Stimulated activated CD8-positive, alpha-beta memory T cell treated with anti-CD3 and anti-CD28 coated beads, Interleukin-4, amount 100 ng/mL, for 24 hours (primary cell): Measurements from ENCODE around the gene ADAMTSL1.

Experiments used
- DNase-seq: peaks from one replicate; pipeline ENCODE4 v3.0.0-alpha.2; 2020; ENCODE audit warnings: low read depth

The ADAMTSL1 gene

DNA sequence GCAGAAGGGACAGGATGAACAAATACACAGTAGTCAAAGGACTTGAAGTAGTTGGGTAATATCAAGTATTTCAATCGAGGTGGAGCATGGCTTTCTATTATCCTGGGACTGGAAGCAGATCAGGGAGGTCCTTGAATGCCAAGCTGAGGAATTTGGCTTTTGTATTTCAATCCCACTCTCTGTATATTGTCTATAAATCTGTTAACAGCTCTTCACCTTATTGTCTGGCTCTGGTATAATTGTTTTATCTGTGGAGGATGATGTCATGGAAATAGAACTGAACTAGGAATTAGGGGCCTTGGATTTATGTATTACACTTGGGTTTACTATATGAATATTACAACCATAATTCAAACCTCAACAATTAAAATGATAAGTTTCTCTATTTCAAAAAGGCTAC is 6.3 kb upstream of the ADAMTSL1 start:
- DNase-seq: no peak

DNA sequence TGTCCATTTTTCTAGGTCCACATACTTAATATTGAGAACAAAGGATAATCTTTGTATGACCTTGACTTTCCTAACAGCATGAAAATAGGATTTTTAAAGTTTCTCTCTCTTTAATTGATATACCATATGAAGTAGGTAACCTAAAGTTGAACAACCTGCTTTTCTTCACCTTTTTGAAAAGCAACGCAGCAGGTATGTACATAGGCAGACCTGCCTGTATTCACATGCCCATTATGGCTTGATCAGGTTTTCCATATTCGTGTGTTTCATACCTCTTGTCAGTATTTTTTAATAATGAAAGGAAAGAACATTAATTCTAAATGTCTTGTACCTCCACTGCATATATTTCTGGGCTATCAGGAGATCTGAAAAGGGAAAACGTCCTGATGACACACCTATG is 1.5 kb upstream of the ADAMTSL1 start:
- DNase-seq: no peak

DNA sequence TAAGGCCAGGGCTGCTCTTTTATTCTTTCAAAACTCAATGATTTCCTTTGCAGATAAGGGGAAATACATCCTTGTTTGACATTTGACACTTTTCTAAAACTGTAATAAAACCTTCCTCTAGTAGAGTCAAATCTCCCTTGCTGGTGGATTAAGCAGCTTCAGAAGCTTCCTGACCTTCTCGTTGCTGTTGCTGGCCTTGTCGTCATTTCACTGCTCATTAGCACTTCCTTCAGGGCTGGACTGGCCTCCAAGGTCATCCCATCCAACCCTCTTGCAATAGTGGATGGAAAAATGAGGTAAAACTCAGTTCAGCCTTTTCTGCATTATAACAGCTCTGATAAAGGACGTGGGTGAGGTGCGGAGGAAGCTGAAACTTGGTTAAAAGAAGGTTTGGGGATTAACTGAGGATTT is 1.1 kb upstream of the ADAMTSL1 start:
- DNase-seq: no peak

DNA sequence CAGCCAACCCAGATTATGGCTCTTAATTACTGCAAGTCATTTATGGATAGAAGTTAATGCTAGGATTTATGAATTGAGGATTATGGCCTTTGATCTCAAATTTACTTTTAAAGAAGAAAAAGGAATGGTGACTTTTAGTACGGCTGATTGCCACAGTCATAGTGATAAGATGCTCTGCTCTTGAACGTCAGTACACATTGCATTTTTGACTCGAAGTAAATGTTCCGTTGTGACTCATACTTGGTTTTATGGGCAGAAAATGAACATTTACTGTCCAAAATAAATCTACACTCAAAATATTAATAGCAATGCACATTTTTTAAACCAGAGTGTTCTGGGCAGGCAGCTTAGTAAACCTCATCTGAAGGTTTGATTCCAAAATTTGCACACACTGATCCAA is 830 bp downstream of the ADAMTSL1 start:
- no peak for DNase-seq

DNA sequence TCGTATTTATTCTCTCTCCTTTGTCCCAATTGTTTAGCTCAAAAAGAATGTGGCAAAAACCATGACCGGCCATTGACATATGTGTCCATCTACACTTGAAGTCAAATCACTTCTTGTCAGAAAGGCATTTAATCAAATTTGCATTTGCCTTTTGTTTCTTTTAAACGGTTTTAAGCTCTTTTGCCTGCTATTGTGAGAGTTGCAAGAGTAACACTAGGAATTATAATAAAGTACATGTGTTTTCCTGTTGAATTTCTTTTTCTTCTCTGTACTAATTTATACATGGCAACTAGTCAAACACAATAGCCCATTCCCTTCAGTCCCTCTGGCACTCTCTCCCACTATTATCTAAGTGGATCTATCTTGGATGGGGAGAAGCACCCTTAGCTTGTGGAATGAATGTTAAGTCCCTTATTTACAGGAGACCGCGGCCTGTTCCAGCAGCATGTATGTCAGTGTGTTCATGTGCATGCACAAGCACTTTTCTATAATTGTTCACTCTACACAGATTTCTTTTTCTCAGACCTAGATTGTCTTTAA is 3.2 kb downstream of the ADAMTSL1 start:
- no peak for DNase-seq

DNA sequence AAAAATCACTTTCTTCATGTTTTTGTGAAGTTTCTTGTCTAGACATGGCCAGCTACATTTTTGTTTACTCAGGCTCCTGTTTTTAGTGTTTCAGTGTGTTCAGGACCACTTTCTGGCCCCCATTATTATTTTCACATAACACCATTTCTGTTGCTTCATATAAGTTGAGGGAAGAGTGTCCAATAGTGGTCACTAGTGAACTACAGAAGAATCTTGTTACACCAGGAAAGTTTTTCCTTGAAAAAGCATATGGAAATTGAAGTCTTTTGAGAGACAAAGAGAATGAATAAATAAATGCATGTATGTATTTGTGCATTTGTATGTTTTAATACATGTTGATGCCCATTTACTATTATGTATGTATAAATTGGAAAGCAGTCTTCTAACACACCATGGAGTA is 3.8 kb downstream of the ADAMTSL1 start:
- no peak for DNase-seq

DNA sequence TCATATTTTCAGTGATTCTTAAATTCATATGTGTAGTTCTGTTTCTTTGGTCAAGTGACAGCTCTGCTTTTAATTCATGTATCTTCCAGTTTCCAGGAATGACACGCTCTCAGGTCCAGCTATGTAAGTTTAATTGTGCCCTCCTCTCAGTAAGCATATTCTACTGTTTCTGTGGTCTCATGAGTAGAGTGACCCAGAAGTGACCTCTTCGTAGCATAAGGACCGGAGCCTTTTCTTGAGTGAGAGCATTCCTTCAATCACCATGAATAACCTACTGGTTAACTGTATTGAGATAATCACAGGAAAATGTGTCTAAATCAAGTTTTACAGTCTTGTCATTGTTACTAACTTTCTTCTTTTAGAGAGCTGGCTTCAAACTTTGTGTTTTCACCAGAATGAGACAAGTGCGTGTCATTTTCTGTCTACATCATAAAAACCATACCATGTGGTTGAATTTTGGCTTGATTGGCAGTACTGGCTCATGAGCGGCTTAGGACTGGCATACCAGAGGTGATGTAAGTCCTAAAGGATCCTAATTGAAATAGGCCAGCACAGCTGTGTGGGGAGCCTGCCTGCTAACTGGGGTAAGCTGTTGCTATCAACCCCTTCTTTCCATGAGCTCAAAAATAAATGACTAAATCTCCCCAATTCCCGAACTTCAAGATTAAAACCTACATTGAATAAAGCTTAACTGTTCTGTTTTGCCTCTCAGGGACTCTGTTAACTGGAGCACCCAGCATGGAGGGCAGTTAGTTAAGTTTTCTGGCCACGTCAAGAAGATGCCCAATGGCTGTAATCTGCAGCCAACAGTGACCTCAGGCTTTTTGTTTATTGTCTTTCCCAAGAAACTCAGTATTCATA is 4.8 kb downstream of the ADAMTSL1 start:
- no peak for DNase-seq

DNA sequence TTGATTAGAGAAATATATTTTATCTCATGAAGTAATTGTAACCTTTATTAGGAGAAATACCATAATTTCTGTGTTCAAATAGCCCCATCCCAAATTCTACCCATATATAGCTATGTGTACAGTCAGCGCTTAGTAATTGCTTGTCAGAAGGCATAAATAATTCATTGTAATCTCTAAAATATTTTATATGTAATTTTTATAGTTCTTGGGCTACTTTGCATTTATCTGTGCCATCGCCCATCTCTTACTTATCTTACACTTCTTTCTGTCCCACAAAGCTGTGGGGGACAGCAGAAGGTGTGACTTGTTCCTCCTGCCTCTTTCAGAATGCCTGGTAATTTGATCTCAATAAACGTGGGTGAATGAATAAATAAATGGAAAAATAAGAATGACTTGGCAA is 5.5 kb downstream of the ADAMTSL1 start:
- no peak for DNase-seq

DNA sequence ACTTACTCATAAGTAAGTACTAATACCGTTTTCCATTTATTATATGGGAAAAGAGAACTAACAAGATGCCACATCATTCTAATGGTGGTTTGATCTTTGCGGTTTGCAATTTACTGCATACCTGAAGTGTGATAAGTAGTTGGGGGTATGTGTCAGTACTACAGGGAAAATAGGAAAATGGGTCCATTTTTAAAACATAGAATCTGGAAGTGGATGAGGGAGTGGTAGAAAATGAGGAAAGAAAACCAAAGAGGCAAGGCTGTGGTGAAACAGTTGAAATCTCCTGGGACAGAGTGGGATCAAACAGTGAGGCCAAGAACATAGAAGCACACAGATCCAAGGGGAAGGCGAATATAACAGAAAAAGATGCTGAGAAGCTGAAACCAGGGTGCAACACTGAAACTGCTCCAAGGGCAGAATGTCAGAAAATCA is 6.7 kb downstream of the ADAMTSL1 start:
- DNase-seq: no peak

DNA sequence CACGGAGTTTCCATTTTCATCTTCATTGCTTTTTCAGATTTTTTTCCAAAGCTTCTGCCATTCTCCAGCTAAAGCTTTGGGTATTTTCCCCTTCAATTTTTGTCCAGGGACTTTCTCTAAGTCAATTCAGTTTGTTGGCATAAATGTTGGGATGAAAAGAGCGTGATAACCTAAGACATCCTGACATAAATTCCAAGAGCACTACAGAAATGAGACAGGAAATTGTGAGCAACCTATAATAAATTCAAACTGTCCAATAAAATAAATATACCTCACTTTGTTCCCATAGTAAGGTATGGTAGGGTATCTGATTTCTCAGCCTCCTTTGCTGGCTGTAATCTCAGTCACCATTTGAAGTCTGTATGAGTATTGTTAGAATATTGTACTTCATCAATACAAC is 8.4 kb downstream of the ADAMTSL1 start:
- no peak for DNase-seq

DNA sequence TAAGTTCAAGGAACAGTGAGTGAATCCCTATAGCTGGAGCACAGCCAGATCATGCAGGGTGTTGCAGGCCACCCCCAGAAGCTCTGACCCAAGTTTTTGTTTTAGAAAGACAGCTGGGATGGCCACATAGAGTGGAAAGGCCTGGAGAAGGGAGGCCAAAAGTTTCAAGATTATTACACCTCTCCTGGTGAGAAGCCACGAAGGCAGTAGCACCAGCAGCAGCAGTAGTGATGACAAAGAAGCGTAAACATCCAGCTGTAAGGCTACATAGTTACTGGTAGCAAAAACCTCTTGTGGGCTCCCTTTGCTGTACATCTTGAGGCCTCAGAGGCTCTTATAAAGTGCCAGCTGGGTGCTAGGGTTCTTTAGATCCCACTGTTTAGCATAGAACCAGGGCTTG is 11.8 kb downstream of the ADAMTSL1 start:
- DNase-seq: no peak

DNA sequence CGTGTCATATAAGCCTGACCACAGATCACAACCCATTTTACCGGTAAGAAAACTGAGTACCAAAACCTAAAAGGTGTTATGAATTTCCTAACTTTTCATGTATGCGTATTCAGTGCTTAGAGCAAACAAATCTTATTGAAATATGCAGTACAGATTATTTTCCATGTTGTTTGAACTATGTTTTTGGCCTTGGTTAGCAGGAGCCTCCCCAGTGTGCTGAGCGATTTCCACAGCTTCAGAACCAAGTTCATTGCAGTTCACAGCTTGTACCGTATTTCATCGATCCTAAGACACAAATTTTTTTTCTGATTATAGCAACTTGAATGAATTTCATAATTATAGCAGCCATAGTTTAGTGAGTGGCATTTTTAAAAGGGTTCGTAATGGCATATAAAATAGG is 13.7 kb downstream of the ADAMTSL1 start:
- no peak for DNase-seq

DNA sequence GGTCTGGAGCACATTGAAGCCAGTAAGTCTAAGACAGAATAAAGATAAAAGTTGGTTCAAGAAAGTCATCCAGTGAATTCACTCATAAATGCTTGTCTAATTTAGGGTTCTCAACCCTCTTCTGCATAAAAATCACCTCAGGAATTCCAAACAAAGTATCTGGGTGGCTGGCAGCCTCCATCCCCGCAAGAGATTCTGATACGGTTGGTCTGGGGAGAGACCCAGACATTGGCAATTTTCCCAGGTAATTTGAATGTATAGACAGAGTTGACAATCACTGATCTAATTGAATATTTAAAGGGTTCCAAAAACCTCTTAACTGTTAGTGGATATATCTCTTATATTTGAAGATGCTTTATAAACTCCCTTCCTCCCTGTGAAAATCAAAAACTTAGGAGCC is 14.9 kb downstream of the ADAMTSL1 start:
- no peak for DNase-seq

DNA sequence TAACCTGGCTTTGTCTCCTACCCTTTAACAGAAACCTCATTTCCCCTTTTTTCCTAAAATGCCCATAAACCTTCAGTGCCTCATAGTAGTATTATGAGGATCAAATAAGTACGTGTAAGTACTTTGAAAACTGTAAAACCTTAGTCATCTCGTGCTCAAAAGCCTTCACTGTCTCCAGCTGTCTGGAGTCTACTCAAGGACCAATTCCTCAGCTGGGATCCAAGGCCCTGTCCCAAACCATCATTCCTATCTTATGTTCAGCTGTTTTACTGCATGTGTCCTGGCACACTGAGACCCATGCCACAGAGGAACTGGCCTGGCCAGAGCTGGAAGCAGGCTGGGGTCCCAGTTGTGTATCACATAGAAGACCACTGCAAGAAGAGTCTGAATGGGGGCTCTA is 15.9 kb downstream of the ADAMTSL1 start:
- no peak for DNase-seq

DNA sequence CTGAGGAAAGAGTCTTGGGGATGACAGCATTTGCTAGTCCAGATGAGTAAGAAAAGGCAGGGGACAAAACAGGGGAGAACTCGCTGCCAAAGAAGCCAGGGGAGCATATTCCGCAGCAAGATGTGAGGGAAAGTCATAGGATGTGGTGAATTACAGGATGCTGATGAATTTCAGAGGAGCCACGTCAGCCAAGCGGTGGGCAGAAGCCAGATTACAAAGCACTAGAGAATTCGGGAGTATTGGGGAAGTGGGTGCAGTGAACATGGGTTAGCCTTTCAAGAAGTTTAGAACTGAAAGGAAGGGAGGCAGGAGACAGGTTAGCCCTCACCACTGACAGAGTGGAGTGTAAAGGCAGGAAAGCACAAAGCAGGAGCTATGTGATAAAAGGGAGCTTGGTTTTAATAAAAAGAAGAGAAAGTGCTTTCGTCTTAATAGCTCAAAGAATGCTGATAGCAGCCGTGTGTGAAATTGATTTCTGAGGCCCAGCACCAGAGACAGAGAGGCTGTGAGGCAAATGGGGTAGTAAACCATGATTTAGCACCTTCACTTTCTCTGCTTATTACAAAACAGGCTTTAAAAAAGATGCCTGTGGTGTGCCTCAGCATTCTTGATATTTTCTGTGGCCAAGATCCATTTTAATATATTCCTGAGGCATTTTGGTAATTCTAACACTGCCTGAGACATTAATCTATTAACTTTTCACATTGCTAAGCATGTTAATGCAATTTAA is 16.9 kb downstream of the ADAMTSL1 start:
- DNase-seq: no peak

DNA sequence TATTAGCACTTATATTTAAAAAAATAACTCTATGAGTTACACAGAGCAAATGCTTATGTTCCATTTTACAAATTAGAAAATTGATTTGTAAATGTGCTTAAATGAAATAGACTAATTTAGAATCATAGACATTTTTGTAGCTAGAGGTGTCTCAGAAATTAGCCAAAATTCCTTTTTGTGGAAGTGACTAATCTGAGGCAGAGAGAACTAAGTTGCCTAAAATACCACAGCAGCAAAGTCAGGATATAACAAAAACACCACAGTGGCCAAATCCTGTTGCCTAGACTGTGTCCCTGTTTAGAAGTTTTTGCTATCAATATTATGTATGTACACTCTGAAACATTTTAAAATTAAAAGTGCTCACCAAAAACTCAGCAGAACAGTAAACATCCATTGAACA is 18.7 kb downstream of the ADAMTSL1 start:
- no peak for DNase-seq

DNA sequence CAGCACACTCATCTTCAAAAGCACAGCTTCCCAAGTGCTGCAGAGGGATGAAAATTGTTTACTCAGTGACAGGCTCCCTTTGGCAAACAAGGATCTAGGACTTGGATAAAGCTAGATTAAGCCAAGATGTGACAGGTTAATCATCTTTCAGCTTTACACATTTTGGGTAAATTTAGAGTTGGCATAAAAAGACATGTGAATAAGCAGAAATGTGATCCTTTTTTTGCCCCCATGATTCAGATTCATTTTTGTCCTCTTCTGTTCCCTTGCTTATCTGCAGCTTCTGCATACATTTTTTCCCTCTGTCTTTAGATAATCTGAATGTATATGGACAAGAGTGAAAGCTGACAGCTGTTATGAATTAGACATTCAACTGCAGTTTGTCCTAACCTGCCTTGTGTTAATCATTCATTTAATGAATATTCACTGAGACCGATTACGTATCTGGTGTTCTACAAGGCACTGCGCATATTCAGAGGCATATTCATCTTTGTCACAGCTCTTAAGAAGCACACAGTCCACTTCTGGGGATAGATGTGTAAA is 19.6 kb downstream of the ADAMTSL1 start:
- no peak for DNase-seq

DNA sequence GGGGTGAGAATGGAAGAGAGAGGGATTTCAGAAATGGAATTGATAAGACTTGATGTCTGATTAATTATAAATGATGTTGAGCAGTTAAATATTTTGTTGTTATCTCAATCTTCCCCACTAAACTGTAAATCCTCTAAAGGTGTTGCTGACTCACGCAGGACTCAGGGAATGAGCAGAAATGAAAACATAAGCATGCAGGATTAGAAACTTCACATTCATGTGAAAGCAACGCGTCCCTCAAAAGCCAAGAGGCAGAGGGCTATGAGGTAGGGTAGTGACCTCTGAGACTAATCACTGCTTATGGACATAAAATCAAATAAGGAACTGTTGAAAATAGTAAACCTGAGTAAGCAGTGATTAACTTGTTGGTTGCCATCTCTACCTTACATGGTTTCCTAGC is 21.1 kb downstream of the ADAMTSL1 start:
- no peak for DNase-seq

DNA sequence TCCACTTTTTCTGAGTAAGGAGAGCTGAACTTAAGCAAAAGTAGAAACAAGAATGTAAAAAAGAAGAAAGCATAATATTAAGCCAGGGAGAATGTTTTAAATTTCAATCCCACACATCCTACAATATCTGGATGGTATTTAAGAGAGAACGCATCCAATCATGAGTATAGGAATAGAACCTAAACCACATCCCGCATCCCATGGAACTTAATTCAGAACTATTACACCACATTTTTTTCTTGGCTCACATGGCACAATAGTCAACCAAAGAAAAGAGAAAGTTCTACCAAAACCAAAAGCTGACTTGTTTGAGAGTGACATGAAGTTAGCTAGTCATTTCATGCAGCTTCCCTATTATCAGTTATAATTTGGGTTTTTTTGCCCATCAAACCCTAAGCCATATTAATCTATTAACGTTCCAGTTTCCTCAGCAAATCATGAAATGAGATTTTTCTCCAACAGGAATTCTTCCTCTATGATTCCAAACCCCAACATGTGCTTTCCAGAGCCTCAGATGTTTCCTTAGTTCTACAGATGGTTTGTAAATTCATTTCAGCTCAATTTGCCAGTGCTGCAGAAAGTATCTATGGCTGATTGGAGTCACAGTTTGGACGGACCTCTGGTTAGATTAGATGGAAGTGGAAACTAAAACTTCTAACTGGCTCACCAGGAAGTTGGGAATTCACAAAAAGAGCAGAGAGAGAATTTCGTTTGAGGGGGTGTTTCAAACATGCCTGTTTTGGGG is 22.5 kb downstream of the ADAMTSL1 start:
- DNase-seq: no peak

DNA sequence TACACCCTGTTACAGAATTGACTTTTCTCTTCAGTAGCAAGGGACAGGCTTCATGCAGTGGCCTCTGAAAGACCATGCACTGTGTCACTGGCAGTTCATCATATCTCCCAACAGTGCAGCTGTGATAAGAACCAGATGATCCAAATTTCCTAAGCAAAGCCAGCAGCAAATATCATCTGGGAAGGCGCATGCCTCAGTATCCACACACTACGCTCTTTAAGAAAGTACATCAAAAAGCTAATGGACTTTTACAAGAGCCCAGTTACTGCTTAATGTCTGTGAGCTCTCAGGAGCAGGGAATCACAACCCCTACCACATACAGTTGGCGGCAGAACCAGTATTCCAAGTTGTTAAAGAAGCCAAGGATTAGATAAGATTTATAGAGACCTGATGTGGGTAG is 25.1 kb downstream of the ADAMTSL1 start:
- no peak for DNase-seq

DNA sequence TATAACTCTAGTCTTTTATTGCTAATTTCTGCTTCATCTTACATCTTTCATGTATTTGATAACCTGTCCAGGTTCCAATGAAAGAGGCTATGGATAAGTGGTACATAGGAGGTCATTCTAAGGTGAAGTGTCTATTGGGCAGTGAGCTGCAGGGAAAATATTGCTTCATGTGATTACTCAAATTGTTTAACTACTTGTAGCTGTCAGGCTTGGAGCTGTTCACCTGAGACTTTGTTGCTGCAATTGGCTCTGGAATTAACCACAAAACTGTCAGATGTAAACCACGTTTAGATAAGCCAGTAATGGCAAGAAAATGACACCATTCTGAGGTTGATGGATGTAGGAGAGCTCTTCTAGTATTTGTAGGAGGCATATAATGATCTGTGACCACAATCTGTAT is 26.0 kb downstream of the ADAMTSL1 start:
- DNase-seq: no peak

DNA sequence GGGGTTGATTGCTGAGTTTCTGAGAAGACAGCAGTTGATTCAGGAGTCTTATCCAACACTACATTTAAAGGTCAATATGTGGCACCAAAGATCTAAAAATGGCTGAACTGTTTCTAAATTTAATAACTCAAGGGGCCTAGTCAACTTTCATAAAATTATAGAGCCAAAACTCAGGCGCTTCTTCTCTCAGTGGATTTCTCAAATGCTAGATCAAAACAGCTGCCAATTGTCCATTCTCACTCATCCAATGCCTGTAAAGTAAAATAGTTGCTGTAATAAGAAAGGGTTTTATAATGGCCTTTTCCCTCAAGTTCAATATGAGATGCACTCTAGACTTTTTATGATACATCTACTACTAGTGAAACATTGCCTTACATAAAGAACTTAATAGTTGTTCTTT is 26.5 kb downstream of the ADAMTSL1 start:
- DNase-seq: no peak
